HepG2 (cell line): ENCODE data around the gene BTD. TPM values are rescaled to one million over a fixed set of nuclear protein-coding genes. Genes with fewer than 3 reads are reported as not detected.

ENCODE experiments used
- ATAC-seq: fragments of 200-7000 bp; cut with Tn5 transposase; 3 replicates; pipeline ENCODE4 v1.9.1; 2020; ENCODE audit warnings: mild to moderate bottlenecking, moderate library complexity
- BruUV-seq: library from RNA; stranded (reverse); fragments of 400-500 nt; replicated peaks from 2 replicates; lab custom pipeline; 2021; lab: Mats Ljungman, UMichigan
- CTCF ChIA-PET: fragments of 300-600 bp; formaldehyde crosslinking; extraction: SDS; loops from one replicate; lab custom pipeline; 2021; ENCODE audit warnings: low total read pairs, inconsistent platforms, low intra/inter-chr PET ratio; lab: Yijun Ruan, JAX
- POLR2A ChIA-PET: fragments of 350-600 bp; sonication (Branson Sonifier 250); formaldehyde crosslinking; loops from one replicate; lab custom pipeline; 2020; ENCODE audit warnings: antibody characterized with exemption, inconsistent platforms; lab: Yijun Ruan, JAX
- DNase-seq: peaks from one replicate; pipeline ENCODE4 v3.0.0-alpha.2; 2015; ENCODE audit warnings: low spot score
- FAIRE-seq: peaks from 3 replicates; lab custom pipeline; 2011; peaks lifted over from hg19 to GRCh38; lab: Jason Lieb, UNC
- H2AFZ ChIP-seq: one replicate; pipeline ENCODE4 v1.6.1; 2011; ENCODE audit warnings: low read length, inconsistent platforms
- H3K27ac ChIP-seq: fragments of 300-600 bp; 3 replicates; pipeline ENCODE4 v1.8.0; 2011; ENCODE audit warnings: mixed run types, mild to moderate bottlenecking, mixed read lengths, low read length, inconsistent platforms; ENCODE audit not compliant: insufficient read depth; ENCODE audit errors: extremely low read length
- H3K27me3 ChIP-seq, 2 experiments: fragments of 200-600 bp in 1 of 2; 2 replicates in 1 of 2; 3 replicates in 1 of 2; pipeline versions ENCODE4 v1.6.0 to v1.8.0; 2011; ENCODE audit warnings: low read length in 2 of 2, mild to moderate bottlenecking in 2 of 2, moderate library complexity in 2 of 2, inconsistent platforms in 1 of 2; ENCODE audit not compliant: insufficient read depth in 2 of 2, control insufficient read depth in 1 of 2
- H3K36me3 ChIP-seq, 2 experiments: fragments of 200-600 bp in 1 of 2; replicated peaks in 1 of 2; 2 replicates in 1 of 2; 3 replicates in 1 of 2; pipeline versions ENCODE4 v1.5.1 to v1.8.0; 2011; ENCODE audit warnings: low read length in 2 of 2, inconsistent platforms in 1 of 2; ENCODE audit not compliant: insufficient read depth in 2 of 2, control insufficient read depth in 1 of 2
- H3K4me1 ChIP-seq: 2 replicates; pipeline ENCODE4 v1.5.1; 2012; ENCODE audit warnings: low read length, inconsistent platforms; ENCODE audit not compliant: insufficient read depth
- H3K4me2 ChIP-seq: 2 replicates; pipeline ENCODE4 v1.6.0; 2011; ENCODE audit warnings: low read depth, low read length, inconsistent platforms
- H3K4me3 ChIP-seq, 3 experiments: fragments of 200-600 bp in 1 of 3; sonication (generic), shearing (Covaris generic) in 1 of 3; replicated peaks in 1 of 3; 2 replicates each; pipeline ENCODE4 v1.5.1; 2011 to 2016; ENCODE audit warnings: low read length in 3 of 3, inconsistent platforms in 2 of 3, low read depth in 2 of 3, mild to moderate bottlenecking in 2 of 3, control low read depth in 1 of 3, mixed read lengths in 1 of 3; ENCODE audit not compliant: insufficient read depth in 1 of 3
- H3K79me2 ChIP-seq: one replicate; pipeline ENCODE4 v1.6.1; 2011; ENCODE audit warnings: low read length, inconsistent platforms; ENCODE audit not compliant: insufficient read depth
- H3K9ac ChIP-seq: 2 replicates; pipeline ENCODE4 v1.6.0; 2011; ENCODE audit warnings: mild to moderate bottlenecking, low read depth, low read length, inconsistent platforms; ENCODE audit not compliant: insufficient read depth
- H3K9me3 ChIP-seq: 2 replicates; pipeline ENCODE4 v1.5.1; 2012; ENCODE audit warnings: mild to moderate bottlenecking, low read length
- H4K20me1 ChIP-seq: 2 replicates; pipeline ENCODE4 v1.6.0; 2011; ENCODE audit warnings: inconsistent platforms, mild to moderate bottlenecking, low read length, moderate library complexity; ENCODE audit not compliant: insufficient read depth
- DR1 ChIP-seq: sonication (generic); formaldehyde crosslinking; IDR thresholded peaks from 2 replicates; pipeline ENCODE4 v1.8.0; 2021; ENCODE audit warnings: mild to moderate bottlenecking, missing genetic modification reagents, inconsistent platforms
- NRL ChIP-seq: sonication (generic); formaldehyde crosslinking; IDR thresholded peaks from 2 replicates; pipeline ENCODE4 v1.5.0; 2020; ENCODE audit warnings: missing genetic modification reagents, mild to moderate bottlenecking, moderate library complexity, borderline replicate concordance
- U2AF2 ChIP-seq: fragments of 200-400 bp; formaldehyde crosslinking; IDR thresholded peaks from 2 replicates; pipeline ENCODE4 v1.6.1; 2017; ENCODE audit warnings: low read depth, mild to moderate bottlenecking, low read length
- ZNF790 ChIP-seq: sonication (generic); formaldehyde crosslinking; IDR thresholded peaks from 2 replicates; pipeline ENCODE4 v1.8.0; 2022; ENCODE audit warnings: missing genetic modification reagents, mild to moderate bottlenecking, borderline replicate concordance
- ZNF792 ChIP-seq: IDR thresholded peaks from 2 replicates; pipeline ENCODE4 v1.6.1; 2016
- WGBS: methylation state at CpG from one replicate; pipeline ENCODE4 v1.1.6; 2017; ENCODE audit warnings: low lambda C conversion rate; 5-methylcytosine and 5-hydroxymethylcytosine counted together
- in situ Hi-C: cut with HindIII; loops from 2 replicates; pipeline ENCODE4 v1.10.0; 2017; ENCODE audit warnings: low pct_unique_long_range_greater_than_20kb; ENCODE audit not compliant: extremely low pct_ligation_motif_present
- intact Hi-C: fragments of 100-400 bp; cut with micrococcal nuclease; formaldehyde crosslinking; loops from one replicate; pipeline ENCODE4 v1.10.0; 2022; ENCODE audit not compliant: unreplicated experiment
- polyA plus RNA-seq, 8 experiments: library from polyadenylated mRNA; depleted of rRNA in 3 of 8; stranded (reverse) in 7 of 8; unstranded in 1 of 8; fragments of >200 nt; fragmentation: Illumina TruSeq in 4 of 8; extraction: Trizol in 4 of 8; gene quantifications; 2 replicates each; pipeline versions ENCODE4 v1.2.1 to v1.2.3, GENCODE V29; 2011 to 2016; ENCODE audit warnings: low read depth in 4 of 8, missing spikeins in 1 of 8, mixed read lengths in 1 of 8; ENCODE audit not compliant: insufficient read depth in 1 of 8
- total RNA-seq, 5 experiments: library from RNA; depleted of rRNA; stranded (reverse); fragments of >200 nt; fragmentation: Illumina TruSeq; extraction: Trizol; gene quantifications; 2 replicates each; pipeline ENCODE4 v1.2.3, GENCODE V29; 2016; ENCODE audit warnings: low read depth in 1 of 5

The BTD gene
- total and polyA plus RNA-seq, 2 of the 13 experiments (the other 11 are each of a cell fraction or from before 2014, with no cell fraction given), result 15.7 to 35.5 TPM

DNA sequence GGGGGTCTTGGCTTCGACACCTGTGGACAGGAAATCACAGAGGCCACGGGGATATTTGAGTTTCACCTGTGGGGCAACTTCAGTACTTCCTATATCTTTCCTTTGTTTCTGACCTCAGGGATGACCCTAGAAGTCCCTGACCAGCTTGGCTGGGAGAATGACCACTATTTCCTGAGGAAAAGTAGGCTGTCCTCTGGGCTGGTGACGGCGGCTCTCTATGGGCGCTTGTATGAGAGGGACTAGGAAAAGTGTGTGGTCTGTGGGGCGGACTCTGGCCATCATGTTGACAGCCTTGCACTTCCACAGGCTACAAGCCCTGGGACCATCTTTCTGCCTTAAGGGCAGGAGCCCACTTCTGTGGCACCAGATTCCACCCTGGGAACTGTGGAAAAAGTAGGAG is 43.7 kb downstream of the BTD start:
- BruUV-seq, result no TSS peak
- H3K9ac ChIP-seq, result no peak overlapping the region
- peaks cover 10% of the 10 kb centered on the region for H3K4me1 ChIP-seq
- ChIA-PET CTCF (no interaction called here), POLR2A (no interaction called here)
- no peak overlapping the region for H3K4me2 ChIP-seq
- ATAC-seq (no peak), DNase-seq (no peak), FAIRE-seq (no peak)
- in situ Hi-C loops (loop anchor here (25.0 kb wide), 1 partner anchor 592 kb away; no protein-coding TSS in a partner anchor), intact Hi-C loops (no loop called here)
- H4K20me1 ChIP-seq, result no peaks in the 10 kb centered on the region
- no peak for TF ChIP-seq U2AF2
- no peak for TF ChIP-seq NRL
- TF ChIP-seq ZNF792 (CRISPR knock-in tag), result no peak
- TF ChIP-seq ZNF790 (CRISPR knock-in tag), result no peak
- no peak overlapping the region for H2AFZ ChIP-seq
- no peak overlapping the region for H3K27ac ChIP-seq
- H3K4me3 ChIP-seq, result no peak overlapping the region
- no peaks in the 10 kb centered on the region for H3K27me3 ChIP-seq
- no peaks in the 10 kb centered on the region for H3K9me3 ChIP-seq
- 0 out of 5 replicates have a peak, but pooled peaks cover 0 to 1% of the 10 kb centered on the region in 2 experiments for H3K36me3 ChIP-seq
- 95% methylated on average over 5 of the region's 6 CpGs for WGBS
- H3K79me2 ChIP-seq, result no peaks in the 10 kb centered on the region

DNA sequence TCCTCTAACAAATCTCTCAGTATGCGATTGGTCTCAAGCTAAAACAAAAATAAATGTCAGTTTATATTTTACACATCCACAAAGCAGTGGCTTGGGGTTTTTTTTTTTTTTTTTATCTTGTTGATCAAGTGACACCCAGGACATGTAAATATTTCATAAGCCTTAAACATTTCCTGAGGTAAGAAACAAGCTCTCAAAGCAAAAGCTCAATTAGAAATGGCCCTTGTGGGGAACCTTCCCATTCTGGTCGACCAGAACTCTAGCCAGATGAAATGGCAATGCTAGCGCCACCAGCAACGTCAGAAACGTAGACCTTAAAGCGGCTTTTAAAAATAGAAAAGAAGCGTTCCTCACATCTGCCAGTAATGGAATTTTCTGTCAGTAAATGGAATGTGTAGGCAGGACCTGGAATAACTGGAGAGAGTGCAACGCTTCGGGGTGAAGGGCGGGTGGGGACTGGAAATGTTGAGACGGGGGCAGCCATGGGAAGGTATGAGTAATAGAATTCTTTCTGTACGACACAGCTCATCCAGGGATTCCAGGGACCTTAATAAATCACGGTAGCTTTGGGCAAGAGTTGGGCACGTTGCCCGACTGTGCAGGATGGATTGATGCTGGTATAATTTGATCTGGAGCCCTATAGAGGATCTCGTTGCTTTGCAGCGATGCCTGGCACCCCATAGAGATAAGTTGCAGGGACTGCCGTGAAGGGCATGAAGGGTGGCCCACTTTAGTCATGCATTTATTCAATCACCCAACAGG is 44.4 kb downstream of the BTD start:
- Histone ChIP-seq H3K27ac (no peak overlapping the region), H3K4me3 (no peak overlapping the region), H4K20me1 (no peaks in the 10 kb centered on the region), H3K9me3 (no peaks in the 10 kb centered on the region), H3K27me3 (no peaks in the 10 kb centered on the region), H2AFZ (no peak overlapping the region), H3K36me3 (0 out of 5 replicates have a peak, but pooled peaks cover 0 to 1% of the 10 kb centered on the region in 2 experiments), H3K4me2 (no peak overlapping the region), H3K9ac (no peak overlapping the region), H3K79me2 (no peaks in the 10 kb centered on the region), H3K4me1 (peaks cover 10% of the 10 kb centered on the region)
- ATAC-seq (no peak), DNase-seq (no peak), FAIRE-seq (no peak)
- WGBS, result 90% methylated on average over 17 of the region's 18 CpGs
- in situ Hi-C loops (loop anchor here (25.0 kb wide), 1 partner anchor 591 kb away; no protein-coding TSS in a partner anchor), intact Hi-C loops (no loop called here)
- no TSS peak for BruUV-seq
- no peak for TF ChIP-seq DR1
- POLR2A ChIA-PET, result no interaction called here
- CTCF ChIA-PET, result no interaction called here
